ENCODE results near the gene CDC23.
"Not testable (repeated sequence)": the region's sequence is repeated elsewhere in the genome, so short reads cannot be mapped to it uniquely, and the experiment has no call there.

Gene CDC23

GRCh38 chr5:138212828-138213160, 329 bp downstream of the CDC23 start:
- DNase-seq: no peak

GRCh38 chr5:138210985-138211384, 2.1 kb downstream of the CDC23 start:
- DNase-seq: no peak

GRCh38 chr5:138193859-138194258, 19.3 kb downstream of the CDC23 start:
- not testable (repeated sequence) for DNase-seq

GRCh38 chr5:138192826-138193225, 20.3 kb downstream of the CDC23 start:
- no peak for DNase-seq

- DNase-seq: no peak
These were observed 24.5 kb downstream of the CDC23 start for GRCh38 chr5:138188626-138189025.

GRCh38 chr5:138186002-138186447, 27.1 kb downstream of the CDC23 start:
- no peak for DNase-seq

- DNase-seq: no peak
These were observed 30.3 kb downstream of the CDC23 start for GRCh38 chr5:138182808-138183207.

GRCh38 chr5:138180841-138181240, 32.3 kb downstream of the CDC23 start:
- no peak for DNase-seq

- peak; percentile 41 for DNase-seq
These were observed 32.8 kb downstream of the CDC23 start for GRCh38 chr5:138180183-138180782.

- DNase-seq: no peak
These were observed 33.8 kb downstream of the CDC23 start for GRCh38 chr5:138179277-138179857.

GRCh38 chr5:138178516-138179276, 34.4 kb downstream of the CDC23 start, which contains the start of the genes BRD8 and KIF20A:
BRD8 (minus strand) TSS chr5:138178630; CDS start chr5:138178614, 16 bp downstream.
KIF20A (plus strand) TSS chr5:138179112; CDS start chr5:138179681, 569 bp downstream.
- DNase-seq: peak; percentile 99

GRCh38 chr5:138177941-138178515, 35.1 kb downstream of the CDC23 start:
- no peak for DNase-seq

- no peak for DNase-seq
These were observed 42.8 kb downstream of the CDC23 start for GRCh38 chr5:138170299-138170698.

GRCh38 chr5:138169124-138169523, 44.0 kb downstream of the CDC23 start:
- no peak for DNase-seq

- no peak for DNase-seq
These were observed 49.4 kb downstream of the CDC23 start for GRCh38 chr5:138163721-138164120.

- no peak for DNase-seq
These were observed 52.4 kb downstream of the CDC23 start for GRCh38 chr5:138160706-138161105.

GRCh38 chr5:138159666-138160065, 53.5 kb downstream of the CDC23 start:
- no peak for DNase-seq

- no peak for DNase-seq
These were observed 55.5 kb downstream of the CDC23 start for GRCh38 chr5:138157626-138158025.

GRCh38 chr5:138155977-138156376, 57.1 kb downstream of the CDC23 start:
- not testable (repeated sequence) for DNase-seq

GRCh38 chr5:138149530-138149929, 63.6 kb downstream of the CDC23 start:
- no peak for DNase-seq

GRCh38 chr5:138148811-138149210, 64.3 kb downstream of the CDC23 start:
- peak; percentile 49 for DNase-seq

GRCh38 chr5:138143578-138143977, 69.5 kb downstream of the CDC23 start:
- DNase-seq: not testable (repeated sequence)

- DNase-seq: no peak
These were observed 71.4 kb downstream of the CDC23 start for GRCh38 chr5:138141734-138142133.

GRCh38 chr5:138140268-138140667, 72.9 kb downstream of the CDC23 start:
- DNase-seq: no peak

Measured in kidney glomerular epithelial cell (primary cell).